ENCODE data around the gene RMRP.

DNA sequence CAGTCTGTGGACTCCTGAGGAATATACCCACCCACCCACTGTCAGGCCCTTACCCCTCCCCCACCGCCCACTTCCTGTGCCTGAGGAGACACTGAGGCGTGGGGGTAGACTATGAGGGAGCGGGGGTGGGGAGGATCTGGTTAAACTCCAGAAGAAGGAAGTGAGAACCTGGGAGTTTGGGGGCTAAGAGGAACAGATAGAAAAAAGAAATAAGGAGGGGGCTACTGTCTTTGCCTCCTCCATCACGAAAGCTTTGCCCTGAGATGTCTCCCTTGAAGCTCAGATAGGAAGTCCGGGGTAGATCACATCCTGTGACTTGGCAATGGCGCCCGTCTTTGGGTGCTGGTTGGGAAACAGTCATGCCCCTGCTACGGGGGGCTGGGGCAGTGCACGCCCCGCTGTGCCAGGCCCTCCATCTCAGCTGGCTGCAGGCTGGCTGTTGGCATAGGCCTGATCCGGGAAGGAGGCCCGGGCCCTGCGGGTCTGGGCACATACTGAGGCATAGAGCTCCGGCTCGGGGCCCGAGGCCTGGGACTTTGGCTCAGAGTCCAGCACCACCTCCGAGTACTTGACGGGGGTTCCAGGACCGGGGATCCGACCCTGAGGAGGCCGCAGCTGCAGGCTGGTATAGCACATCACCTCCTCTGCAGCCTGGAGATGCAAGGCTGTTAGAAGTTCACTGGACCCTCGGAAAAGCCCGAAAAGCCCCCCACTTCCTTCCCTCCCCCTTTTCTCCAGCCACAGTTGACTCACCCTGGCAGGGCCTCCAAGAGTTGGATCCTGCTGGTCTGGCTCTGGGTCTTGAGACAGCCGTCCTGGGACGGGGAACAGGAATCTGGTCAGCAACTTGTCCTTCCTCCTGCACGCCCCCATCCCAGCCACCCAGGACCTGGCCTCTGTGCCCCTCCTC, 8.1 kb downstream of the RMRP start:
- TF ChIP-seq, protein P1, sequence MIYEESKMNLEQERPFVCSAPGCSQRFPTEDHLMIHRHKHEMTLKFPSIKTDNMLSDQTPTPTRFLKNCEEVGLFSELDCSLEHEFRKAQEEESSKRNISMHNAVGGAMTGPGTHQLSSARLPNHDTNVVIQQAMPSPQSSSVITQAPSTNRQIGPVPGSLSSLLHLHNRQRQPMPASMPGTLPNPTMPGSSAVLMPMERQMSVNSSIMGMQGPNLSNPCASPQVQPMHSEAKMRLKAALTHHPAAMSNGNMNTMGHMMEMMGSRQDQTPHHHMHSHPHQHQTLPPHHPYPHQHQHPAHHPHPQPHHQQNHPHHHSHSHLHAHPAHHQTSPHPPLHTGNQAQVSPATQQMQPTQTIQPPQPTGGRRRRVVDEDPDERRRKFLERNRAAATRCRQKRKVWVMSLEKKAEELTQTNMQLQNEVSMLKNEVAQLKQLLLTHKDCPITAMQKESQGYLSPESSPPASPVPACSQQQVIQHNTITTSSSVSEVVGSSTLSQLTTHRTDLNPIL (CRISPR knock-in tag; IDR thresholded peaks at IDR 0.05; ENCODE audit: low read depth) = no peak
- TF ChIP-seq RARB (CRISPR knock-in tag; IDR thresholded peaks at IDR 0.05) (no peak), ZNF8 (CRISPR knock-in tag; IDR thresholded peaks at IDR 0.05) (no peak), ZFP3 (CRISPR knock-in tag; IDR thresholded peaks at IDR 0.05) (no peak), ZFP30 (CRISPR knock-in tag; IDR thresholded peaks at IDR 0.05) (no peak), TOX (CRISPR knock-in tag; IDR thresholded peaks at IDR 0.05; ENCODE audit: borderline replicate concordance) (no peak), GLIS3 (CRISPR knock-in tag; IDR thresholded peaks at IDR 0.05) (no peak), PPARA (CRISPR knock-in tag; IDR thresholded peaks at IDR 0.05; ENCODE audit: borderline replicate concordance) (no peak)
- TF ChIP-seq, protein P2, sequence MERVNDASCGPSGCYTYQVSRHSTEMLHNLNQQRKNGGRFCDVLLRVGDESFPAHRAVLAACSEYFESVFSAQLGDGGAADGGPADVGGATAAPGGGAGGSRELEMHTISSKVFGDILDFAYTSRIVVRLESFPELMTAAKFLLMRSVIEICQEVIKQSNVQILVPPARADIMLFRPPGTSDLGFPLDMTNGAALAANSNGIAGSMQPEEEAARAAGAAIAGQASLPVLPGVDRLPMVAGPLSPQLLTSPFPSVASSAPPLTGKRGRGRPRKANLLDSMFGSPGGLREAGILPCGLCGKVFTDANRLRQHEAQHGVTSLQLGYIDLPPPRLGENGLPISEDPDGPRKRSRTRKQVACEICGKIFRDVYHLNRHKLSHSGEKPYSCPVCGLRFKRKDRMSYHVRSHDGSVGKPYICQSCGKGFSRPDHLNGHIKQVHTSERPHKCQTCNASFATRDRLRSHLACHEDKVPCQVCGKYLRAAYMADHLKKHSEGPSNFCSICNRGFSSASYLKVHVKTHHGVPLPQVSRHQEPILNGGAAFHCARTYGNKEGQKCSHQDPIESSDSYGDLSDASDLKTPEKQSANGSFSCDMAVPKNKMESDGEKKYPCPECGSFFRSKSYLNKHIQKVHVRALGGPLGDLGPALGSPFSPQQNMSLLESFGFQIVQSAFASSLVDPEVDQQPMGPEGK (CRISPR knock-in tag; IDR thresholded peaks at IDR 0.05; ENCODE audit: borderline replicate concordance) = no peak
